ENCODE results near the gene CEMIP. TPM values are rescaled to one million over a fixed set of nuclear protein-coding genes. Genes with fewer than 3 reads are reported as not detected.

CEMIP gene
- total RNA-seq, 1 donor from 2014 or later = 0.83 TPM

- peaks cover 70% of the 10 kb centered on the region for H3K4me1 Mint-ChIP-seq
- no peaks in the 10 kb centered on the region for H3K36me3 Mint-ChIP-seq
- H3K4me3 Mint-ChIP-seq = no peak overlapping the region
- H3K27me3 Mint-ChIP-seq (ENCODE audit: low read depth) = no peaks in the 10 kb centered on the region
- no peak overlapping the region for H3K27ac Mint-ChIP-seq
- DNase-seq (ENCODE audit: low spot score in 2 of 2, unreplicated experiment in 2 of 2) = no peak
- H3K9me3 Mint-ChIP-seq = peaks cover 2% of the 10 kb centered on the region
- no peak for TF ChIP-seq CTCF (IDR thresholded peaks at IDR 0.05; ENCODE audit: unreplicated experiment)
These were observed 45.7 kb upstream of the CEMIP start for GRCh38 chr15:80733460-80733859.

- no peak for TF ChIP-seq CTCF (IDR thresholded peaks at IDR 0.05; ENCODE audit: unreplicated experiment)
- H3K4me3 Mint-ChIP-seq = no peak overlapping the region
- peaks cover 4% of the 10 kb centered on the region for H3K36me3 Mint-ChIP-seq
- H3K4me1 Mint-ChIP-seq = peaks cover 59% of the 10 kb centered on the region
- DNase-seq (ENCODE audit: low spot score in 2 of 2, unreplicated experiment in 2 of 2) = no peak
- peak overlapping the region; percentile 86 for H3K27ac Mint-ChIP-seq
- H3K9me3 Mint-ChIP-seq = peaks cover 10% of the 10 kb centered on the region
- H3K27me3 Mint-ChIP-seq (ENCODE audit: low read depth) = no peaks in the 10 kb centered on the region
These were observed 43.8 kb upstream of the CEMIP start for GRCh38 chr15:80735344-80735743.

- Mint-ChIP-seq H3K27ac (peak overlapping the region; percentile 81), H3K9me3 (peaks cover 10% of the 10 kb centered on the region), H3K4me3 (no peak overlapping the region), H3K4me1 (peaks cover 52% of the 10 kb centered on the region), H3K36me3 (peaks cover 4% of the 10 kb centered on the region), H3K27me3 (ENCODE audit: low read depth) (no peaks in the 10 kb centered on the region)
- no peak for TF ChIP-seq CTCF (IDR thresholded peaks at IDR 0.05; ENCODE audit: unreplicated experiment)
- DNase-seq (ENCODE audit: low spot score in 2 of 2, unreplicated experiment in 2 of 2) = peak in 1 of 2 experiments; percentile 46
These were observed 42.6 kb upstream of the CEMIP start for GRCh38 chr15:80736560-80736959.

GRCh38 chr15:80739919-80740318 lies 39.3 kb upstream of the CEMIP start:
- Mint-ChIP-seq H3K36me3 (peaks cover 4% of the 10 kb centered on the region), H3K4me1 (peaks cover 47% of the 10 kb centered on the region), H3K4me3 (no peak overlapping the region), H3K27ac (no peak overlapping the region), H3K9me3 (peaks cover 10% of the 10 kb centered on the region), H3K27me3 (ENCODE audit: low read depth) (no peaks in the 10 kb centered on the region)
- TF ChIP-seq CTCF (IDR thresholded peaks at IDR 0.05; ENCODE audit: unreplicated experiment) = no peak
- DNase-seq (ENCODE audit: low spot score in 2 of 2, unreplicated experiment in 2 of 2) = no peak

- no peak for TF ChIP-seq CTCF (IDR thresholded peaks at IDR 0.05; ENCODE audit: unreplicated experiment)
- no peak for DNase-seq (ENCODE audit: low spot score in 2 of 2, unreplicated experiment in 2 of 2)
- H3K27me3 Mint-ChIP-seq (ENCODE audit: low read depth) = no peaks in the 10 kb centered on the region
- H3K36me3 Mint-ChIP-seq = peaks cover 8% of the 10 kb centered on the region
- H3K4me3 Mint-ChIP-seq = no peak overlapping the region
- no peak overlapping the region for H3K27ac Mint-ChIP-seq
- peaks cover 35% of the 10 kb centered on the region for H3K4me1 Mint-ChIP-seq
- H3K9me3 Mint-ChIP-seq = peaks cover 18% of the 10 kb centered on the region
These were observed 37.1 kb upstream of the CEMIP start for GRCh38 chr15:80742081-80742480.
